HG03095 (cell line): Measurements from ENCODE around the gene PICK1.
"Not testable (repeated sequence)": the region's sequence is repeated elsewhere in the genome, so short reads cannot be mapped to it uniquely, and the experiment has no call there.

Experiments used
- ATAC-seq: cut with Tn5 transposase; IDR thresholded peaks from one replicate; pipeline ENCODE4 v1.9.1; 2021; ENCODE audit warnings: moderate library complexity; ENCODE audit not compliant: unreplicated experiment

PICK1 gene

GRCh38 chr22:38073150-38074130 is 16.2 kb downstream of the PICK1 start:
- ATAC-seq: no peak

- ATAC-seq: no peak
These were observed 17.2 kb downstream of the PICK1 start for GRCh38 chr22:38074181-38075104.

GRCh38 chr22:38075105-38075825 is 18.1 kb downstream of the PICK1 start:
- no peak for ATAC-seq

- no peak for ATAC-seq
These were observed 18.8 kb downstream of the PICK1 start for GRCh38 chr22:38075961-38076360.

GRCh38 chr22:38077096-38077495 is 19.9 kb downstream of the PICK1 start:
- no peak for ATAC-seq

- no peak for ATAC-seq
These were observed 20.4 kb downstream of the PICK1 start for GRCh38 chr22:38077595-38077994.

- no peak for ATAC-seq
These were observed 21.0 kb downstream of the PICK1 start for GRCh38 chr22:38078046-38078840.

GRCh38 chr22:38079208-38079607 is 22.0 kb downstream of the PICK1 start:
- ATAC-seq: not testable (repeated sequence)

GRCh38 chr22:38079804-38080203 is 22.6 kb downstream of the PICK1 start:
- ATAC-seq: no peak

- no peak for ATAC-seq
These were observed 23.3 kb downstream of the PICK1 start for GRCh38 chr22:38080474-38080849.

GRCh38 chr22:38080850-38081635 is 23.8 kb downstream of the PICK1 start:
- ATAC-seq: no peak

GRCh38 chr22:38081636-38081940 is 24.4 kb downstream of the PICK1 start:
- ATAC-seq: no peak

- no peak for ATAC-seq
These were observed 25.0 kb downstream of the PICK1 start for GRCh38 chr22:38081941-38082828.

GRCh38 chr22:38082986-38083710 is 25.9 kb downstream of the PICK1 start:
- no peak for ATAC-seq

- no peak for ATAC-seq
These were observed 26.9 kb downstream of the PICK1 start, which contains the start of gene SLC16A8 for GRCh38 chr22:38083931-38084631. TSS of gene SLC16A8 (minus strand) at chr22:38084184. CDS start at chr22:38082873, 1,311 bp downstream.

- ATAC-seq: no peak
These were observed 27.9 kb downstream of the PICK1 start for GRCh38 chr22:38085056-38085455.

- no peak for ATAC-seq
These were observed 28.3 kb downstream of the PICK1 start for GRCh38 chr22:38085501-38085900.
